Measurements from ENCODE around the gene C14orf39.
"Not testable (repeated sequence)": the region's sequence is repeated elsewhere in the genome, so short reads cannot be mapped to it uniquely, and the experiment has no call there.

C14orf39 gene

DNA sequence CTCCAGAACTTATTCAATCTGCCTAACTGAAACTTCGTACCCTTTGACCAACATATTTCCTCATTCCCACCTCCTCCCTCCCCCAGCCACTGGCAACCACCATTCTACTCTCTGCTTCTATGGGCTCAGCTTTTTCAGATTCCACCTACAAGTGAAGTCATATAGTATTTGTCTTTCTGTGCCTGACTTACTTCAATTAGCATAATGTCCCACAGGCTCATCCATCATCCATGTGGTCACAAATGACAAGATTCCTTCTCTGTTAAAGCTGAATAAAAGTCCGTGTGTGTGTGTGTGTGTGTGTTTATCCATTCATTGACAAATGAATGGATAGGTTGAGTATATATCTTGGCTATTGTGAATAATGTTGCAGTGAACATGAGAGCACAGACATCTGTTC is 1.3 kb upstream of the C14orf39 start:
- Histone ChIP-seq H3K4me3 (ENCODE audit: insufficient read depth, low read length, poor library complexity, severe bottlenecking) (no peak overlapping the region), H4K20me1 (ENCODE audit: low read depth, low read length) (no peaks in the 10 kb centered on the region), H3K79me2 (ENCODE audit: insufficient read depth, low read length) (no peaks in the 10 kb centered on the region), H3F3A (ENCODE audit: insufficient read depth) (no peaks in the 10 kb centered on the region), H3K9me3 (ENCODE audit: insufficient read depth, low read length) (no peaks in the 10 kb centered on the region), H2AFZ (ENCODE audit: low read depth, low read length, severe bottlenecking) (no peak overlapping the region), H3K4me2 (ENCODE audit: low read depth, low read length, poor library complexity, severe bottlenecking) (no peak overlapping the region), H3K9me2 (replicated peaks; ENCODE audit: insufficient read depth, low read length) (no peaks in the 10 kb centered on the region), H3K27ac (ENCODE audit: low read depth, low read length) (no peak overlapping the region), H3K27me3 (ENCODE audit: low read length) (no peaks in the 10 kb centered on the region), H3K9ac (ENCODE audit: low read length) (no peak overlapping the region), H3K36me3 (ENCODE audit: low read length) (no peaks in the 10 kb centered on the region)
- no peak for TF ChIP-seq EZH2phosphoT487 (conservative IDR thresholded peaks at IDR 0.05; ENCODE audit: low read length)

DNA sequence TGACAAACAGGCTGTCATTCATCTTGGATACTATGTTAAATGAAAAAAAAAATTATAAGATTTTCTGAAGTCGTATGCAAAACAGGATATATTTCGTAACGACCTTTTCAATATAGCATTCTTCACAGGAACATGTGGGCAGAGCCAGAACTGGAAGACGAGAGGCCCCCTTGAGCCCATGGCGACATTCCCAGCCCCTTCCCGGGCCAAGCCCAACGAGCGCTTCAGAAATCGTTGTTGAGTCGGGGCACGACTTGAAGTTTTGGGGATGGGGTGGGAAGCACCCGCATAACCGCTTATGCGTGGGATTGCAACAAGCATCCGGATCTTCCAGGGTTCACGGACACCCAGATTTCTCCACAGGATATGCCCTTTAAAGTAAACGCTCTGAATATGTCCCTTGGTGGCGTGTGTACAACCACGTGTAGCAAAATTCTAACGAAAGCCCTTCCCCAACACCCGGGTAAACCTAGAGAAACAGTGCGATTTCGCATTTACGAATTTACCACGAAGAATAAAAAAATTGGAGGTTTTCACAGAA is 736 bp downstream of the C14orf39 start:
- Histone ChIP-seq H3K79me2 (ENCODE audit: insufficient read depth, low read length) (no peaks in the 10 kb centered on the region), H3K4me3 (ENCODE audit: insufficient read depth, low read length, poor library complexity, severe bottlenecking) (no peak overlapping the region), H4K20me1 (ENCODE audit: low read depth, low read length) (no peaks in the 10 kb centered on the region), H3K36me3 (ENCODE audit: low read length) (no peaks in the 10 kb centered on the region), H3F3A (ENCODE audit: insufficient read depth) (no peaks in the 10 kb centered on the region), H3K4me2 (ENCODE audit: low read depth, low read length, poor library complexity, severe bottlenecking) (no peak overlapping the region), H3K27me3 (ENCODE audit: low read length) (no peaks in the 10 kb centered on the region), H2AFZ (ENCODE audit: low read depth, low read length, severe bottlenecking) (no peak overlapping the region), H3K9me2 (replicated peaks; ENCODE audit: insufficient read depth, low read length) (no peaks in the 10 kb centered on the region), H3K9ac (ENCODE audit: low read length) (no peak overlapping the region), H3K9me3 (ENCODE audit: insufficient read depth, low read length) (0 out of 2 replicates have a peak, but pooled peaks cover 5% of the 10 kb centered on the region), H3K27ac (ENCODE audit: low read depth, low read length) (no peak overlapping the region)
- TF ChIP-seq EZH2phosphoT487 (conservative IDR thresholded peaks at IDR 0.05; ENCODE audit: low read length) = no peak
- TF ChIP-seq, protein P1, sequence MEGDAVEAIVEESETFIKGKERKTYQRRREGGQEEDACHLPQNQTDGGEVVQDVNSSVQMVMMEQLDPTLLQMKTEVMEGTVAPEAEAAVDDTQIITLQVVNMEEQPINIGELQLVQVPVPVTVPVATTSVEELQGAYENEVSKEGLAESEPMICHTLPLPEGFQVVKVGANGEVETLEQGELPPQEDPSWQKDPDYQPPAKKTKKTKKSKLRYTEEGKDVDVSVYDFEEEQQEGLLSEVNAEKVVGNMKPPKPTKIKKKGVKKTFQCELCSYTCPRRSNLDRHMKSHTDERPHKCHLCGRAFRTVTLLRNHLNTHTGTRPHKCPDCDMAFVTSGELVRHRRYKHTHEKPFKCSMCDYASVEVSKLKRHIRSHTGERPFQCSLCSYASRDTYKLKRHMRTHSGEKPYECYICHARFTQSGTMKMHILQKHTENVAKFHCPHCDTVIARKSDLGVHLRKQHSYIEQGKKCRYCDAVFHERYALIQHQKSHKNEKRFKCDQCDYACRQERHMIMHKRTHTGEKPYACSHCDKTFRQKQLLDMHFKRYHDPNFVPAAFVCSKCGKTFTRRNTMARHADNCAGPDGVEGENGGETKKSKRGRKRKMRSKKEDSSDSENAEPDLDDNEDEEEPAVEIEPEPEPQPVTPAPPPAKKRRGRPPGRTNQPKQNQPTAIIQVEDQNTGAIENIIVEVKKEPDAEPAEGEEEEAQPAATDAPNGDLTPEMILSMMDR (IDR thresholded peaks at IDR 0.05; ENCODE audit: insufficient read depth, low read length, poor library complexity, severe bottlenecking) = no peak

DNA sequence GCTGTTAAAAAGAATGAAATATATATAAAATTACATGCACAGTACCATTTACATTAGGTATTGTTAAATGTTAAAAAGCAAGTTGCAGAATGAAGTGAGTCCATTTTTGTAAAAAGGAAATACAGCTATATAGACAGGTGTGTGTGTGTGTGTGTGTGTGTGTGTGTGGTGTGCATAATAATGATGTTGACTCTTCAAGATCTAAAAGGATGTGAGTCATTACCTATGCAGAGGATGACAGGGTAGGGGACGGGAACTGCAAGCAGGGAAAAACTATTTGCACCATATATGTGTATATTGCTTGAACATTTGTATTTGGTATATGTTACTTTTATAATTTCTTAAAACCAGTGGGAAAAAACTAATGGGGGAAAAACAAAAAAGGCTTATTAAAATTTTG is 3.1 kb downstream of the C14orf39 start:
- Histone ChIP-seq H3K27ac (ENCODE audit: low read depth, low read length) (no peak overlapping the region), H3K9ac (ENCODE audit: low read length) (no peak overlapping the region), H4K20me1 (ENCODE audit: low read depth, low read length) (no peaks in the 10 kb centered on the region), H3K36me3 (ENCODE audit: low read length) (no peaks in the 10 kb centered on the region), H3K4me3 (ENCODE audit: insufficient read depth, low read length, poor library complexity, severe bottlenecking) (no peak overlapping the region), H3K27me3 (ENCODE audit: low read length) (no peaks in the 10 kb centered on the region), H3K4me2 (ENCODE audit: low read depth, low read length, poor library complexity, severe bottlenecking) (no peak overlapping the region), H3F3A (ENCODE audit: insufficient read depth) (no peaks in the 10 kb centered on the region), H2AFZ (ENCODE audit: low read depth, low read length, severe bottlenecking) (no peak overlapping the region), H3K79me2 (ENCODE audit: insufficient read depth, low read length) (no peaks in the 10 kb centered on the region), H3K9me2 (replicated peaks; ENCODE audit: insufficient read depth, low read length) (no peaks in the 10 kb centered on the region), H3K9me3 (ENCODE audit: insufficient read depth, low read length) (0 out of 2 replicates have a peak, but pooled peaks cover 5% of the 10 kb centered on the region)
- no peak for TF ChIP-seq EZH2phosphoT487 (conservative IDR thresholded peaks at IDR 0.05; ENCODE audit: low read length)
- TF ChIP-seq, protein P1 (IDR thresholded peaks at IDR 0.05; ENCODE audit: insufficient read depth, low read length, poor library complexity, severe bottlenecking) = no peak

DNA sequence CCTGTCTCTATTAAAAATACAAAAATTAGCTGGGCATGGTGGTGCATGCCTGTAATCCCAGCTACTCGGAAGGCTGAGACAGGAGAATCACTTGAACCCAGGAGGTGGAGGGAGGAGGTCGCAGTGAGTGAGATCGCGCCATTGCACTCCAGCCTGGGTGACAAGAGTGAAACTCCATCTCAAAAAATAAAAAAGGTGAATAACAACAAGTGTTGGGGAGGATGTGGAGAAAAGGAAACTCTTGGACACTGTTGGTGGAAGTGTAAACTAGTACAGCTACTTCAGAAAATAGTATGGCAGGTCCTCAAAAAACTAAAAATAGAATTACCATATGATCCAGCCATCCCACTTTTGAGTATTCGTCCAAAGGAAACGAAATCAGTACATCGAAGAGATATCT is 5.6 kb downstream of the C14orf39 start:
- H3F3A ChIP-seq (ENCODE audit: insufficient read depth) = not testable (repeated sequence)

More for the DNA sequence above, 5.6 kb downstream of the C14orf39 start:
- not testable (repeated sequence) for H3K79me2 ChIP-seq (ENCODE audit: insufficient read depth, low read length); H3K4me3 ChIP-seq (ENCODE audit: insufficient read depth, low read length, poor library complexity, severe bottlenecking); H3K4me2 ChIP-seq (ENCODE audit: low read depth, low read length, poor library complexity, severe bottlenecking); H4K20me1 ChIP-seq (ENCODE audit: low read depth, low read length); H3K9me3 ChIP-seq (ENCODE audit: insufficient read depth, low read length); H3K9me2 ChIP-seq (replicated peaks; ENCODE audit: insufficient read depth, low read length); H3K27me3 ChIP-seq (ENCODE audit: low read length); H2AFZ ChIP-seq (ENCODE audit: low read depth, low read length, severe bottlenecking); H3K36me3 ChIP-seq (ENCODE audit: low read length); H3K9ac ChIP-seq (ENCODE audit: low read length); H3K27ac ChIP-seq (ENCODE audit: low read depth, low read length)

All from SU-DHL-6 (cell line).